ENCODE measurements around the gene FNDC8.

DNA sequence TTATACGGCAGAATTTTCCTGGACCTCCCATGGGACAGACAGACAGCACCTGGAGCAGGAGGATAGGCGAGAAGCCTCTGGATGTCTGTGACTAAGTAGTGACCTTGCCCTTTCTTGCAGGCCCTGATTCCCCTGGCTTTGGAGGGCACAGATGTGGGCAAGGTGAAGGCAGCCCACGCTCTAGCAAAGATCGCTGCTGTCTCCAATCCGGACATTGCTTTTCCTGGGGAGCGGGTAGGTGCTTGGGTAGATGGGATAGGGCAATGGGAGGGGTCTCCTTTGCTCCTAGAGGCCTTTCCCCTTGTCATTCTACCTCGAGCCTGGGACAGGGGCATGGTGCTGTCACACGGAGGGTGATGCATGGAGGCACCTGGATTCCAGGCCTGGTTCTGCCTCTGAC lies 55.5 kb downstream of the FNDC8 start:
- TF ChIP-seq CTCF (IDR thresholded peaks at IDR 0.05), result no peak
- TF ChIP-seq POLR2A (IDR thresholded peaks at IDR 0.05), result no peak

All from vagina (tissue), 2 donors.